Fibroblast of mammary gland (primary cell): ENCODE results near the gene MOB1B.
"Not testable (repeated sequence)": the region's sequence is repeated elsewhere in the genome, so short reads cannot be mapped to it uniquely, and the experiment has no call there.

Experiments used
- DNase-seq: peaks from one replicate; pipeline ENCODE4 v3.0.0-alpha.2; 2010; ENCODE audit warnings: low read depth
- H3K4me3 ChIP-seq: 2 replicates; pipeline ENCODE4 v1.5.1; 2011; ENCODE audit warnings: low read depth, mild to moderate bottlenecking, low read length, moderate library complexity; ENCODE audit not compliant: control insufficient read depth
- CTCF ChIP-seq: conservative IDR thresholded peaks from 2 replicates; pipeline ENCODE4 v1.5.1; 2011; ENCODE audit warnings: low read depth, low read length, inconsistent platforms; ENCODE audit not compliant: control insufficient read depth, insufficient read depth

Gene MOB1B

GRCh38 chr4:70997546-70997945 is 95.4 kb downstream of the MOB1B start:
- H3K4me3 ChIP-seq: no peak overlapping the region
- TF ChIP-seq CTCF: no peak

GRCh38 chr4:70999639-71000038 is 97.5 kb downstream of the MOB1B start:
- not testable (repeated sequence) for H3K4me3 ChIP-seq, DNase-seq

More at GRCh38 chr4:70997546-70997945, 95.4 kb downstream of the MOB1B start:
- no peak for DNase-seq

- DNase-seq, H3K4me3 ChIP-seq: not testable (repeated sequence)
Observed at GRCh38 chr4:71001363-71001762, 99.2 kb downstream of the MOB1B start.

- no peak overlapping the region for H3K4me3 ChIP-seq
- no peak for DNase-seq
- TF ChIP-seq CTCF: no peak
Observed at GRCh38 chr4:71004281-71004851, 102.2 kb downstream of the MOB1B start.

GRCh38 chr4:71005025-71005424 is 102.9 kb downstream of the MOB1B start:
- not testable (repeated sequence) for H3K4me3 ChIP-seq, DNase-seq

- no peak for DNase-seq
- no peak for TF ChIP-seq CTCF
- H3K4me3 ChIP-seq: no peak overlapping the region
Observed at GRCh38 chr4:71006203-71006907, 104.2 kb downstream of the MOB1B start.

- DNase-seq: no peak
- H3K4me3 ChIP-seq: no peak overlapping the region
- TF ChIP-seq CTCF: no peak
Observed at GRCh38 chr4:71008196-71008595, 106.0 kb downstream of the MOB1B start.

- DNase-seq: peak; percentile 72
- no peak overlapping the region for H3K4me3 ChIP-seq
- no peak for TF ChIP-seq CTCF
Observed at GRCh38 chr4:71009086-71009485, 106.9 kb downstream of the MOB1B start.
